Central memory CD4-positive, alpha-beta T cell (primary cell): ENCODE results near the gene LRP3.
"Not testable (repeated sequence)": the region's sequence is repeated elsewhere in the genome, so short reads cannot be mapped to it uniquely, and the experiment has no call there.

ENCODE experiments used
- DNase-seq: peaks from one replicate; pipeline ENCODE4 v3.0.0; 2022

LRP3 gene

GRCh38 chr19:33176670-33177416, 17.3 kb upstream of the LRP3 start:
- peak; percentile 98 for DNase-seq

- DNase-seq = peak; percentile 79
These were observed 16.6 kb upstream of the LRP3 start for GRCh38 chr19:33177417-33177979.

GRCh38 chr19:33186431-33187182, 7.5 kb upstream of the LRP3 start:
- no peak for DNase-seq

GRCh38 chr19:33187183-33187540, 7.0 kb upstream of the LRP3 start:
- DNase-seq = no peak

GRCh38 chr19:33189453-33189852, 4.7 kb upstream of the LRP3 start:
- no peak for DNase-seq

- DNase-seq = not testable (repeated sequence)
These were observed 3.0 kb upstream of the LRP3 start for GRCh38 chr19:33191092-33191491.

- DNase-seq = no peak
These were observed 2.6 kb upstream of the LRP3 start for GRCh38 chr19:33191501-33191900.

GRCh38 chr19:33192010-33192409, 2.1 kb upstream of the LRP3 start:
- no peak for DNase-seq

GRCh38 chr19:33193269-33193864, 763 bp upstream of the LRP3 start:
- DNase-seq = no peak

GRCh38 chr19:33194532-33194885, 379 bp downstream of the LRP3 start:
- no peak for DNase-seq

- DNase-seq = no peak
These were observed 935 bp downstream of the LRP3 start for GRCh38 chr19:33194886-33195644.

GRCh38 chr19:33195645-33196347, 1.7 kb downstream of the LRP3 start:
- DNase-seq = no peak

- no peak for DNase-seq
These were observed 2.5 kb downstream of the LRP3 start for GRCh38 chr19:33196446-33197193.

GRCh38 chr19:33197591-33198000, 3.5 kb downstream of the LRP3 start:
- no peak for DNase-seq

GRCh38 chr19:33198169-33198568, 4.0 kb downstream of the LRP3 start:
- DNase-seq = no peak

- no peak for DNase-seq
These were observed 5.5 kb downstream of the LRP3 start for GRCh38 chr19:33199441-33200265.

GRCh38 chr19:33201473-33201872, 7.3 kb downstream of the LRP3 start:
- no peak for DNase-seq

- DNase-seq = no peak
These were observed 7.9 kb downstream of the LRP3 start for GRCh38 chr19:33201886-33202545.

- DNase-seq = no peak
These were observed 8.7 kb downstream of the LRP3 start for GRCh38 chr19:33202546-33203507.
